Astrocyte (in vitro differentiated cells and primary cell): ENCODE measurements around the gene CARD11.

Source experiments
- CTCF ChIP-seq: IDR thresholded peaks from 2 replicates; pipeline ENCODE4 v1.5.1; 2011; ENCODE audit warnings: low read depth, mild to moderate bottlenecking, inconsistent platforms, low read length, moderate library complexity; ENCODE audit not compliant: insufficient read depth
- EZH2 ChIP-seq: IDR thresholded peaks from 2 replicates; pipeline ENCODE4 v1.6.1; 2012; ENCODE audit warnings: mild to moderate bottlenecking, low read length, inconsistent platforms; ENCODE audit not compliant: insufficient read depth

- no peak for TF ChIP-seq CTCF
- TF ChIP-seq EZH2 = no peak
Measured at GRCh38 chr7:2975821-2976371, 67.8 kb downstream of the CARD11 start.
